ENCODE results near the gene ATXN1.

ATXN1 gene

DNA sequence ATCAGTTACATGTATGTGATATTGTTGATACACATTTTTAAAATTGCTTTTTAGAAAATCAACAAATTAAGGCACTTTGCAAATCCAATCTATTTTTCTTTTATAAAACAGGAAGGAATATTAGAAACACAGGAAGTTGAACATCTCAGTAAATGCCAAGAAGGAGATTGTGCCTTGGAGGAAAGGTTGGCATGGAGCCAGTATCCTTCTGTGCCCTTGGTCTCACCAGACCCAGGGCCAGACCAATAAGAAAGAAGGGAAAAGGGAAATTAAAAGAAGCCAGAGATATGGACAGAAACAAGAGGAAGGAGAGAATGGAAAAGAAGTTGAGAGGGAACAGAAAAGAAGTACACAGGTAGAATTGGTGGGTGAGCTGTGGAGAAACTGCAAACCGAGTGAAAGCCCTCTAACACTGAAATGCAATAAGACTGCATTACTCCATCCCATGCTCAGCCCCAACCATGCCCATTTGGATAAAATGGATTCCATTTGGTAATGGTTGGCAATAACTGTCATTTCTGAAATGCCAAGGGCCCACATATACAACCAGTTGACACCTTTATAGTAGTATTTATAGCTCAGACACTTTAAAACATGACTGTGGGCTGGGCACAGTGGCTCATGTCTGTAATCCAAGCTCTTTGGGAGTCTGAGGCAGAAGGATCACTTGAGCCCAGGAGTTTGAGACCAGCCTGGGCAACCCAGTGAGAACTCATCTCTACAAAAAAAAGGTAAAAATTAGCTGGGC lies 389.1 kb downstream of the ATXN1 start:
- no peak for DNase-seq

GRCh38 chr6:16371401-16371800 lies 389.9 kb downstream of the ATXN1 start:
- DNase-seq = no peak

GRCh38 chr6:16370943-16371342 lies 390.3 kb downstream of the ATXN1 start:
- no peak for DNase-seq

DNA sequence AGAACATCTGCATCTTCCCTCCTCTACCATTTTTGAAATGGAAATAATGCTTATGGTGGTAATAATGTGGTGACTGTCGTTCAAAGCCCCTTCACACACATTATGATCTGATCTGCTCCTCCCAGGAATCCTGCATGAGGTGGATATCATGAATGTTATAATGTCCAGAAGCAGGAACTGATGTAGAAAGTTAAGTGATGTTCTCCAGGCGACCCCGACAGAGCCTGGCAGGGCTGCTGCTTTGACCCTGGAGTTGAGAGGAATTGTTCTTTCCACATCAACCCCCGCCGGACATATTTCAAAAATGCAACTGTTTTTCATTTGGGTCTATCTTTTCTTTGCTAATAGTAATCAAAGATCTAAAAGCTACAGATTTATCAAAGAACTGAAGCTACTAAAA lies 391.3 kb downstream of the ATXN1 start:
- no peak for DNase-seq

GRCh38 chr6:16369140-16369745 lies 392.0 kb downstream of the ATXN1 start:
- DNase-seq = no peak

GRCh38 chr6:16367571-16367970 lies 393.7 kb downstream of the ATXN1 start:
- DNase-seq = no peak

GRCh38 chr6:16363749-16364148 lies 397.5 kb downstream of the ATXN1 start:
- no peak for DNase-seq

DNA sequence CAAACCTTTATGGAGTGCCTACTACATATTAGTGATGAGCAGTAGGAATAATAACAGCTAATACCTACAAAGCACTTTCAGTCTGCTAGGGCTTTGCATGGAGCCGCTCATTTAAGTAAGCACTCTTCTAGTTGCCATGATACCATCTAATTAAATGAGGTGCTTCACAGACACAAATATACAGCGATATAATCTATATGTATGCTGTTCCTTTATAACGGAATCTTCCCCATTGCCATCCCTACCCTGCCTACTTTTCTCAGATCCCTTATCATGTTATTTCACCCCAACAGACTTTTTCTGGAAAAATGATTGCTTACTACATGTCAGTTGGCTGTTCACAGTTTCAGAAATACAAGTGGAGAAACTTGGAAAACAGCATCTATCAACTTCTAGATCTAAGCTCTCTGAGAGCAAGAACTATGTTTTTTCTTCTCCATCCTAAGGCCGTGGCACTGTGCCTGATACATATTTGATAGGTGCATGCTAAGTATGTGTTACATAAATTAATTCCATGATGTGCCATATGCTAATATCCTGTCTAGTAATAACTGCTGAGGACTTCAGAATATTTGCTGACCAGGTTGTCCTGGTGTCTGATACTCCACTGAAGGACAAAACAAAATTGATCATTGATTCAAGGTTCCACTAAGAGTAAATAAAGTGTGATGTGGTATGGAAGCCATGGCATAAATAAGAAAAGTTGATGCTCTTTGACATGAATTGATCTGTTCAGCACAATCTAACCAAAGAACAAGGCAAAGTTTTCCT lies 398.3 kb downstream of the ATXN1 start:
- no peak for DNase-seq

- no peak for DNase-seq
Measured at GRCh38 chr6:16362296-16362695, 399.0 kb downstream of the ATXN1 start.

DNA sequence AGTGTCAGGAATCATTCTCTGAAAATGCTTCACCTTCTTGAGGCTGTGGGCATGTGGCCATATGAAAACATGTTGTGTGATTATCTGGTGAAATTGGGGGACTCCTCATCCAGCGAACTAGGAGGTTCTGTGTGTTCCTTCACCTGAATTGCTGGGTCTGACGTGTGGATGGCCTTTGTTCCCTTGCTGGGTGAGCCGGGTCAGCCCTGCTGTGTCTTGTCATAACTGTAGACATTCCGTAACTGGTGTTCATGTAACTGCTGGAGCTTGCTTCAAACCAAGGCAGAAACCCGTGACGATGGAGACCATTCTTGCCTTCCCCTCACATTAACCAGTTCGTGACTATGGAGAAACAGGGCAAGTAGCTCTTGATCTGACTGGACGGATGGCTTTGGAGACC lies 399.4 kb downstream of the ATXN1 start:
- no peak for DNase-seq

DNA sequence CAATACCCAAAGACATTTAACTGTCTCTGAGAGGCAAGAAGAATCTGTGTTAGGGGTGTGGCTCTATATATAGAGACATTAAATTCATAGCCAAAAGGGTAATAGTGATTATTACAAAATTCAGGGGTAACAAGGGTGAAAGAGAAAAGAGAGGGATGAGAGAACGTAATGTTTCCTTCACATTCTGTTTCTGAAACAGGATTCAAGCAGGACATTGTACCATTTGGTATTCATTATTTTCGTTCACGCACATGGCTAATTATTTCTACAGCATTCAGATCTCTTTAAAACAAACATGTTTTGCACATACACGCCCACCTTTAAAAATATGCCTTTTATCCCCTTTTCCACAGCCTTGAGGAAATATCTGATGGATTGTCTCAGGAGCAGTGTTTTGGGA lies 400.1 kb downstream of the ATXN1 start:
- no peak for DNase-seq

DNA sequence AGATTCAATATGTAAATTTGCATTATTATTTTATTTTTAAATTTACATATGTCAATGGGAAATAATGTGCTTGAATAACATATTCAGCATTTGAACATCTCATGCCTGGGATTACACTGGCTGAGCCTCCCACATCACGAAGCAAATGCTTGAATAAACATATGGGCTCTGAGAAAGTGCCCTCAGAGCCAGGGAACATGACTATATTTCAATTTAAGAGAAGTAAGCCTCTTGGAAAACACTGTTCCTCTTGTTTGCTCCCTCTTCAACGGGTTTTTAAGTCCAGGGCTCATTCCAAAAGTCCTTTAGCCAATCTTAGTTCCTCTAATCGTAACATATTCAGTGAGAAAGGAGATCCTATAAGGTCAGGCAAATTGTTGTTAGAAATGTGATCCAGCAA lies 400.9 kb downstream of the ATXN1 start:
- no peak for DNase-seq

- no peak for DNase-seq
Measured at GRCh38 chr6:16359563-16359962, 401.7 kb downstream of the ATXN1 start.

DNA sequence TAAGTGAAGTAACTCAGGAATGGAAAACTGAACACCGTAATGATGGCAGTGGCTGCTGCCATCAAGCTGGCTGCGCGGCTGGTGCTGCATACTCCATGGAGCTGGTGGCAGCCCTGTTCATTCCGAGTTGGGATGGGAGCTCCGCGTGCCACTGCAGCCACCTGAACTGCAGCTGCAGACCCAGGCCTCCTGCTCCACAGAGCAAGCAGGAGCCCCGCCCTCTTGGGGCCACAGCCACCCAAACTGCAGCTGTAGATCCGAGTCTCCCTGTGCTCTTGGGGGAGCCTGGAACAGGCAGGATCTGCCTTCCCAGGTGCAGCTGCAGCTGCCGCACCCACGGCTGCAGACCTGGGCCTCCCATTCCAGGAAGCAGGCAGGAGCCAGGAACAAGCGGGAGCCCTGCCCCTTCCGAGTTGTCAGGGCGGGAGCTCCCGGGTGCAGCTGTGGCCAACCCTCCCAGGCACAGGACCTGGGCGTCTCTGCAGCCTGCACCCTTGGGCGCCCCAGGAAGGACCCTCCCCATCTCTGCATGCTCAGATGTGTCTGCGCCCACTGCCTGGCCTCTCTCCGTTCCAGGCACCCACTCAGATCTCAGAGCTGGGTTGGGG lies 402.6 kb downstream of the ATXN1 start:
- no peak for DNase-seq

DNA sequence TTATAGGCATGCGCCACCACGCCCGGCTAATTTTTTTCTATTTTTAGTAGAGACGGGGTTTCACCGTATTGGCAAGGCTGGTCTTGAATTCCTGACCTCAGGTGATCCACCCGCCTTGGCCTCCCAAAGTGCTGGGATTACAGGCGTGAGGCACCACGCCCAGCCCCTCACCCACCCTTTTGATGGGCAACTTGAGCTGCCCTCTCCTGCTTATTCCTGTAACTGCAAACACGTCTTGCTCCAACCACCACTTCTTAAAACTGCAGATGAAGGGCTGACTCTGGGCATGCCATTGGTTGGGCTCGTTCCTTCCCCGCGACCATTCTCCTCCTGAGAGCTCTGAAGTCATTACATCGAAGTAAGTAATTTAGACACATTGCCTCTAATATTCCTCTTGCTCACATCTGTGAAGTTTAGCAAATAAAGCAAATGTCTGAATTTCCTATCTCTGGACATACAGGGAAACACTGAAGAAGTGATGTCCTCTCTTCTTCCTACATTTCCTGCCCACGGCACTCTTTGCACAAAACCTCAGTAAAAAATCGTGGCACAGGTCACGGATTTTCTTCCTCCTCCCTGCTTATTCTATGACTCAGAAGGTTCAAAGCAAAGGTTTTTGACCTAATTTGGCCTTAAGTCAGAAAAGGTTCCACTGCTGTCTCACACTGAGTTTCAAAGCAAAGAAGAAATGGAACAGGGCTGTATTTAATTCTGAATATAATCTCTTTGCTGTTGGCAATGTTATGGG lies 405.4 kb downstream of the ATXN1 start:
- DNase-seq = no peak

DNA sequence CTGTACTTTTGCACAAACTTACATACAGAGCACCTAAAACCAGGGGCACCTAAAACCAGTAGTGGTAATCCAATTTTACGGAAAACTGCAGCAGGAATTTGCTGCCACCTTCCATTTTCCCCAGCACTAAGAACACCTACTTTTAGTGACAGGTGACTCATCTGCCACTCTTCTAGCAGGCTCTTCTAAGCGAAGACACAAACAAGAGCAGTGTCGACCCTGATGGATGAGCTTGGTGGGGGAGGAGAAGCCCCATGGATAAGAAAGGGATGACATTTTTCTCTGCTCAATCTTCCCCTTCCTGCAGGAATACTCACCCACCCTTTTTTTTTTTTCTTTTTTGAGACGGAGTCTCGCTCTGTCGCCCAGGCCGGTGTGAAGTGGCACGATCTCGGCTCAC lies 406.0 kb downstream of the ATXN1 start:
- DNase-seq = no peak

DNA sequence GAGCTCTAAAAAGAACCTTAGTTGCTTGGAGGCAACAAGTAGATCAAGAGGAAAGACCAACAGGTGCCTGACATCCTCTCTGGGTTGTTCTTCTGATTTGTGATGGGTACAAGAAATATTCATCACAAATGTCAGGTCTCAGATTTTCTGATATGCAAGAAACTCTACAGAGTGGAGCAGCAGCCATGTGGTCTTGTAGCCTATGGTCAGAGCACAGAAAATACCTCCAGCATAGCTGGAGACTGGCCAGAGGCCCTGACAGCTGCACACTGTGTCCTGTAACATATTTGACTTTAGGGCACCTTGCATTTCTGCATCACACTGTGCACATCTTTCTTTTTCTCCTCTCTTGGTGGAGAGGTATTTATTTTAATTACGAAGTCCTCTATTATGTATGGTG lies 406.6 kb downstream of the ATXN1 start:
- no peak for DNase-seq

DNA sequence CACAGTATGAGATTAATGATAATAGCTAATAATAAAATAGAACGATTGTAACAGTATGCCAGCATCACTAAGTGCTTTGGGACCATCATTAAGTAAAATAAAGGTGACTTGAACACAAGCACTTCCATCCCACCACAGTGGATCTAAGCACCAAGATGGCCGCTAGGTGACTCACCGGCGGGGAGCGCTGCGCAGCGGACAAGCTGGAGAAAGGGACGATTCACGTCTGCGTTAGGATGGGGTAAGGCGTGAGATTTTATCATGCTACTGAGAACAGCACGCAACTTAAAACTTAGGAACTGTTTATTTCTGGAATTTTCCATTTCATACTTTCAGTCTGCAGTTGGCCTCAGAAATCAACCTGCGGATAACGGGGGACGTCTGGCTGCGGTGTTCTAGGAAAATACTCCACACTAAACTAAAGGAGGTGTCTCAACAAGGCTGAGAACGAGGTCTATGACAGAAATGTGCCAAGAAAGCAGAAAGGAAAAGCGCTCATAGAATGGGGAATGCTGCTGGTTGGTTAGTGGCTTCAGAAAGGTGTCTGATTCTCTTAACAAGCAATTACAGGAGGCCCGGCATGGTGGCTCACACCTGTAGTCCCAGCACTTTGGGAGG lies 408.3 kb downstream of the ATXN1 start:
- DNase-seq = no peak

- DNase-seq = no peak
Measured at GRCh38 chr6:16352258-16352635, 409.0 kb downstream of the ATXN1 start.

- no peak for DNase-seq
Measured at GRCh38 chr6:16349544-16349943, 411.7 kb downstream of the ATXN1 start.

DNA sequence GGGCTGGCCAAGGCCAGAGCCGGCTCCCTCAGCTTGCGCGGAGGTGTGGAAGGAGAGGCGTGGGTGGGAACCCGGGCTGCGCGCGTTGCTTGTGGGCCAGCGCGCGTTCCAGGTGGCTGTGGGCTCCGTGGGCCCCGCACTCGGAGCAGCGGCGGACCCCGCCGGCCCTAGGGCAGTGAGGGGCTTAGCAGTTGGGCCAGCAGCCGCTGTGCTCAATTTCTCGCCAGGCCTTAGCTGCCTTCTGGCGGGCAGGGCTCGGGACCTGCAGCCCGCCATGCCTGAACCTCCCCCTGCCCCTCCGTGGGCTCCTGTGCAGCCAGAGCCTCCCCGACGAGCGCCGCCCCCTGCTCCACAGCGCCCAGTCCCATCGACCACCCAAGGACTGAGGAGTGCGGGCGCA lies 414.4 kb downstream of the ATXN1 start:
- no peak for DNase-seq

Data from stimulated activated CD8-positive, alpha-beta memory T cell treated with anti-CD3 and anti-CD28 coated beads, Interleukin-4, amount 100 ng/mL, for 48 hours (primary cell).